Measurements from ENCODE around the gene NPLOC4. TPM values are rescaled to one million over a fixed set of nuclear protein-coding genes. Genes with fewer than 3 reads are reported as not detected.

NPLOC4 gene
- total and polyA plus RNA-seq, 4 donors: 23.5 to 67.4 (median 50.6) TPM

DNA sequence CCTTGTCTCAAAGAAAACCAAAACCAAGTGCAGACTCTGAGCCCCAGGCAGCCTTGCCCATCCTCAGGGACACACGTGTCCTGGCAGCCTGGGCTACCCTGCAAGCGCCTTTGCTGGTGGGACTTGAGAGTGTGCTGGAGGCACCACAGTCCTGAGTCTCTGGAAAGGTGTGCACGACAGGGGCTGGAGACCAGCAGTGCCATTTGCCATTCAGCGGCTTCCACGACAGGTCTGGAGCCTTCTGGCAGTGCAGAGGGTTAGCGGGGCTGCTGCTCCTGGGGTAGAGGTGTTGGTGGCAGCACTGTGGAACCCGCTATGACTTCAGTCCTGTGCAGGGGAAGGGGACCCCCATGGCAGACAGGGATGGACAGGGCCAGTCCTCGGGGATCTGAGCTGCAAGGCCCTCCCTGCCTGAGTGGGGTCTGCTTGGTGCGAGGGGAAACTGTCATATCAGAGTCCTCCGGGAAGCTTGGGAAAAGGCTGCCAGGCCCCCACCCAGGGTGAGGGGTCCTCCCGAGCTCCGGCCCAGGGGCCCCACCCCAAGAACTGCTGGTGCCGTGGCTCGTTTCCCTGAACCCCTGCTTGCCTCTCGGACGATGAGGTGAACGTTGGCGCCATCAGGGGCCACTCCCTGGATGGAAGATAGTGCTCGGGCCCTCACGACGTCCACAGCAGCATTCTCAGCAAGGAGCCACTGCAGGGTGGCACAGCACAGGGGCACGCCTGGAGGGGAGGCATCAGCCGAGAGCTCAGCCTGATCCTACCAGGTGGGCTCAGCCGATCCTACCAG is 91.6 kb downstream of the NPLOC4 start:
- no peaks in the 10 kb centered on the region for H3K27me3 ChIP-seq (ENCODE audit: control insufficient read depth in 4 of 4, insufficient read depth in 4 of 4, low read length in 3 of 4)
- no peaks in the 10 kb centered on the region for H3K9me3 ChIP-seq (ENCODE audit: control insufficient read depth in 4 of 4, low read length in 3 of 4)
- H3K36me3 ChIP-seq (ENCODE audit: control insufficient read depth in 4 of 4, insufficient read depth in 3 of 4, low read depth in 1 of 4, low read length in 3 of 4): peaks cover 5 to 74% (median 27%) of the 10 kb centered on the region in 4 donors
- H3K9ac ChIP-seq (ENCODE audit: low read depth in 1 of 2, low read length in 2 of 2): no peak overlapping the region
- peaks cover 0 to 12% (median 8%) of the 10 kb centered on the region in 4 donors for H3K4me1 ChIP-seq (ENCODE audit: control insufficient read depth in 4 of 4, insufficient read depth in 4 of 4, low read length in 3 of 4)
- no peak for TF ChIP-seq CTCF (IDR thresholded peaks at IDR 0.05; ENCODE audit: low read depth, low read length, missing input control)
- WGBS: 92% methylated on average over 24 of the region's 24 CpGs
- DNase-seq (ENCODE audit: low spot score): no peak
- no peak overlapping the region for H3K4me3 ChIP-seq (ENCODE audit: low read depth in 1 of 3, low read length in 3 of 3)
- H3K27ac ChIP-seq (ENCODE audit: low read depth in 1 of 2, low read length in 2 of 2): no peak overlapping the region

- H3K27ac ChIP-seq (ENCODE audit: low read depth in 1 of 2, low read length in 2 of 2): no peak overlapping the region
- H3K27me3 ChIP-seq (ENCODE audit: control insufficient read depth in 4 of 4, insufficient read depth in 4 of 4, low read length in 3 of 4): no peaks in the 10 kb centered on the region
- peaks cover 5 to 80% (median 33%) of the 10 kb centered on the region in 4 donors for H3K36me3 ChIP-seq (ENCODE audit: control insufficient read depth in 4 of 4, insufficient read depth in 3 of 4, low read depth in 1 of 4, low read length in 3 of 4)
- H3K4me1 ChIP-seq (ENCODE audit: control insufficient read depth in 4 of 4, insufficient read depth in 4 of 4, low read length in 3 of 4): peaks cover 0 to 9% (median 5%) of the 10 kb centered on the region in 4 donors
- no peak overlapping the region for H3K4me3 ChIP-seq (ENCODE audit: low read depth in 1 of 3, low read length in 3 of 3)
- H3K9me3 ChIP-seq (ENCODE audit: control insufficient read depth in 4 of 4, low read length in 3 of 4): no peaks in the 10 kb centered on the region
- no peak for DNase-seq (ENCODE audit: low spot score)
- TF ChIP-seq ZBTB33 (IDR thresholded peaks at IDR 0.05) (no peak), JUND (IDR thresholded peaks at IDR 0.05) (no peak), NR2F2 (IDR thresholded peaks at IDR 0.05) (no peak), ATF3 (IDR thresholded peaks at IDR 0.05) (no peak), REST (IDR thresholded peaks at IDR 0.05) (no peak), CTCF (IDR thresholded peaks at IDR 0.05; ENCODE audit: low read depth, low read length, missing input control) (no peak), GABPA (IDR thresholded peaks at IDR 0.05 in 1 of 2, conservative IDR thresholded peaks at IDR 0.05 in 1 of 2) (no peak), TAF1 (conservative IDR thresholded peaks at IDR 0.05) (no peak), RAD21 (IDR thresholded peaks at IDR 0.05) (no peak), FOXA1 (IDR thresholded peaks at IDR 0.05) (no peak), YY1 (IDR thresholded peaks at IDR 0.05) (no peak), SP1 (IDR thresholded peaks at IDR 0.05) (no peak), RXRA (IDR thresholded peaks at IDR 0.05) (no peak), HNF4A (conservative IDR thresholded peaks at IDR 0.05) (no peak)
- H3K9ac ChIP-seq (ENCODE audit: low read depth in 1 of 2, low read length in 2 of 2): no peak overlapping the region
- WGBS: 95% methylated on average over 16 of the region's 16 CpGs
Measured at GRCh38 chr17:81544281-81544974, 92.5 kb downstream of the NPLOC4 start.
